Prostate gland (tissue), 2 donors: Measurements from ENCODE around the gene PDXP.

Experiments
- CTCF ChIP-seq, 4 experiments: fragments of 200-600 bp in 2 of 4; fragments of 450-650 bp in 2 of 4; sonication (generic) in 2 of 4; IDR thresholded peaks; 1 replicate in 3 of 4; 2 replicates in 1 of 4; pipeline ENCODE4 v1.5.1; 2016 to 2019; ENCODE audit warnings: antibody characterized with exemption in 4 of 4, mild to moderate bottlenecking in 2 of 4, moderate library complexity in 2 of 4
- POLR2A ChIP-seq: fragments of 450-650 bp; IDR thresholded peaks from one replicate; pipeline ENCODE4 v1.6.1; 2016; ENCODE audit warnings: antibody characterized with exemption, mild to moderate bottlenecking

- no peak for TF ChIP-seq CTCF (IDR thresholded peaks at IDR 0.05)
- TF ChIP-seq POLR2A, result no peak
Measured at GRCh38 chr22:37681001-37681424, 22.5 kb downstream of the PDXP start.
